ENCODE measurements around the gene CLSTN1. TPM values are rescaled to one million over a fixed set of nuclear protein-coding genes. Genes with fewer than 3 reads are reported as not detected.

The CLSTN1 gene
- polyA plus RNA-seq, 3 donors = 5.2 to 25.2 (median 5.3) TPM

DNA sequence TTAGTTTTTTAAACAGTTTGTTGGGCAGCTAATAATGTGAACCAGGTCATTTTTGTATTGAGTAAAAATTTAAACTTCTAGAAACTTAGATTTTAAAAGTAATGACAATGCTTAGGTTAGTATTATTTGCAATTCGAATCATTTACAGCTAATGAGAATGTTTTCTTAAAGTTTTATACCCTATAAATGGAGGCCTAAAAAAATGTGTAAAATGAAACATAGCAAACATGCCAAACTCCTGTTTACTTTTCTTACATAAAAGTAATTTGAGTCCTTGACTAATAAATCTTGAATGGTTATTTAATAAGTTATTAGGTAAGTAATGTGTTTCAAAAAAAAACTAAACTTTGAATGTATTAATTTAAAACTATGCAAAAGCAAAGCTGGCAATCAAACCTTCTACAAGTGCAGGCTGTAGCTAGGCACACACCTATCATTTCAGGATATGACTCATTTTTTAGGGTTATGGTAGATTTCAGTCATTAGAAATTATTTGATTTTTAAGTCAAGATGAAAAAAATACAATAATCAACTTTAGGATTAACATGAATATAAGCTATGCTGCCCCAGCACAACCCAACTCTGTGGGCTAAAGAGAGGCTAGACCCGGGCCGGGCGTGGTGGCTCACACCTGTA, 41.5 kb downstream of the CLSTN1 start:
- Mint-ChIP-seq H3K4me1 (peaks cover 9% of the 10 kb centered on the region), H3K36me3 (peaks cover 0 to 2% of the 10 kb centered on the region in 2 donors), H3K9me3 (no peaks in the 10 kb centered on the region), H3K27ac (no peak overlapping the region), H3K4me3 (no peak overlapping the region), H3K27me3 (ENCODE audit: low read depth in 3 of 3) (no peaks in the 10 kb centered on the region)
- no peak for DNase-seq
- intact Hi-C loops (cut with micrococcal nuclease) = no loop called here
- H2AFZ ChIP-seq (ENCODE audit: insufficient read depth, low read depth, low read length, poor library complexity, severe bottlenecking) = no peak overlapping the region
- no peak overlapping the region for H3K9ac ChIP-seq (ENCODE audit: insufficient read depth, low read length, poor library complexity, severe bottlenecking)
- no peak overlapping the region for H3K4me2 ChIP-seq (replicated peaks; ENCODE audit: extremely low read depth, low read length, poor library complexity, severe bottlenecking)
- H4K20me1 ChIP-seq (ENCODE audit: insufficient read depth, low read length) = peaks cover 25% of the 10 kb centered on the region
- no peak overlapping the region for H3K27ac ChIP-seq (ENCODE audit: low read depth in 1 of 2, low read length in 2 of 2)
- H3K79me2 ChIP-seq (ENCODE audit: insufficient read depth, low read length) = peaks cover 61% of the 10 kb centered on the region
- no peaks in the 10 kb centered on the region for H3K27me3 ChIP-seq (ENCODE audit: control insufficient read depth in 2 of 2, insufficient read depth in 2 of 2, low read length in 2 of 2)
- 79% methylated on average over 3 of the region's 4 CpGs for WGBS (ENCODE audit: insufficient coverage)
- no peaks in the 10 kb centered on the region for H3K9me3 ChIP-seq (replicated peaks in 1 of 2; ENCODE audit: control insufficient read depth in 1 of 2, insufficient read depth in 1 of 2, low read length in 2 of 2)
- H3K4me1 ChIP-seq (ENCODE audit: control insufficient read depth in 1 of 2, insufficient read depth in 2 of 2, low read length in 2 of 2) = peaks cover 6 to 7% of the 10 kb centered on the region in 2 donors
- H3K36me3 ChIP-seq (replicated peaks in 1 of 2; ENCODE audit: control insufficient read depth in 1 of 2, insufficient read depth in 2 of 2, low read length in 2 of 2) = no peaks in the 10 kb centered on the region
- TF ChIP-seq, protein P1, sequence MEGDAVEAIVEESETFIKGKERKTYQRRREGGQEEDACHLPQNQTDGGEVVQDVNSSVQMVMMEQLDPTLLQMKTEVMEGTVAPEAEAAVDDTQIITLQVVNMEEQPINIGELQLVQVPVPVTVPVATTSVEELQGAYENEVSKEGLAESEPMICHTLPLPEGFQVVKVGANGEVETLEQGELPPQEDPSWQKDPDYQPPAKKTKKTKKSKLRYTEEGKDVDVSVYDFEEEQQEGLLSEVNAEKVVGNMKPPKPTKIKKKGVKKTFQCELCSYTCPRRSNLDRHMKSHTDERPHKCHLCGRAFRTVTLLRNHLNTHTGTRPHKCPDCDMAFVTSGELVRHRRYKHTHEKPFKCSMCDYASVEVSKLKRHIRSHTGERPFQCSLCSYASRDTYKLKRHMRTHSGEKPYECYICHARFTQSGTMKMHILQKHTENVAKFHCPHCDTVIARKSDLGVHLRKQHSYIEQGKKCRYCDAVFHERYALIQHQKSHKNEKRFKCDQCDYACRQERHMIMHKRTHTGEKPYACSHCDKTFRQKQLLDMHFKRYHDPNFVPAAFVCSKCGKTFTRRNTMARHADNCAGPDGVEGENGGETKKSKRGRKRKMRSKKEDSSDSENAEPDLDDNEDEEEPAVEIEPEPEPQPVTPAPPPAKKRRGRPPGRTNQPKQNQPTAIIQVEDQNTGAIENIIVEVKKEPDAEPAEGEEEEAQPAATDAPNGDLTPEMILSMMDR (IDR thresholded peaks at IDR 0.05) = no peak
- no peak overlapping the region for H3K4me3 ChIP-seq (replicated peaks in 1 of 3; ENCODE audit: low read depth in 2 of 3, low read length in 3 of 3)

DNA sequence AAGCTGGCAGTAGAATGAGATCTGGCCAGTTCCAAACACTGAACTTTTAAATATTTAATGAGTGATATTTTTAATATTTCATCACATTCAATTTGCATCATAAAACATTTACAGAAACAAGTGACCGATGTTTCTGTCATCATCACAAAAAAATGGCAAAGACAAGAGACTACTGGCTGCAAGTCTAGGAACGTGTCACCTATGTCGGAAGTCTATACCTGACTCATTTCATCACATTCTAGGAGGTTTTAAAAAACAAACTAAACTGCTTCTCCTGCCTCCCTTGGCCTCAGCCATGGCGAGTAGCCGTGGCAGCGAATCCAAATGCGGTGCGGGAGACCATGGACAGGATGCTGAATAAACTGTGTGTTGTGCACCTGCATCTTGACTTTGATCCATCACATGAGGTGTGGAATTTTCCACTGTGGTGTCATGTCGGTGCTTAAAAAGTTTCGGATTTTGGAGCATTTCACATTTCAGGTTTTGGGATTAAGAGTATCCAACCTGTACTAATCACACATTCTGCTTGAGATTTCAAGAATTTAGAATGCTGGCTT, 43.1 kb downstream of the CLSTN1 start:
- TF ChIP-seq, protein P1 (IDR thresholded peaks at IDR 0.05) = no peak
- Mint-ChIP-seq H3K9me3 (no peaks in the 10 kb centered on the region), H3K36me3 (peaks cover 0 to 2% of the 10 kb centered on the region in 2 donors), H3K4me1 (peaks cover 2% of the 10 kb centered on the region), H3K27me3 (ENCODE audit: low read depth in 3 of 3) (no peaks in the 10 kb centered on the region), H3K27ac (no peak overlapping the region), H3K4me3 (no peak overlapping the region)
- intact Hi-C loops (cut with micrococcal nuclease) = no loop called here
- H3K9me3 ChIP-seq (replicated peaks in 1 of 2; ENCODE audit: control insufficient read depth in 1 of 2, insufficient read depth in 1 of 2, low read length in 2 of 2) = no peaks in the 10 kb centered on the region
- no peak overlapping the region for H2AFZ ChIP-seq (ENCODE audit: insufficient read depth, low read depth, low read length, poor library complexity, severe bottlenecking)
- 80% methylated on average over 1 of the region's 10 CpGs for WGBS (ENCODE audit: insufficient coverage)
- no peak overlapping the region for H3K4me3 ChIP-seq (replicated peaks in 1 of 3; ENCODE audit: low read depth in 2 of 3, low read length in 3 of 3)
- H3K4me1 ChIP-seq (ENCODE audit: control insufficient read depth in 1 of 2, insufficient read depth in 2 of 2, low read length in 2 of 2) = no peaks in the 10 kb centered on the region
- H4K20me1 ChIP-seq (ENCODE audit: insufficient read depth, low read length) = peaks cover 15% of the 10 kb centered on the region
- no peak overlapping the region for H3K27ac ChIP-seq (ENCODE audit: low read depth in 1 of 2, low read length in 2 of 2)
- no peak for DNase-seq
- H3K27me3 ChIP-seq (ENCODE audit: control insufficient read depth in 2 of 2, insufficient read depth in 2 of 2, low read length in 2 of 2) = no peaks in the 10 kb centered on the region
- H3K36me3 ChIP-seq (replicated peaks in 1 of 2; ENCODE audit: control insufficient read depth in 1 of 2, insufficient read depth in 2 of 2, low read length in 2 of 2) = no peaks in the 10 kb centered on the region
- no peak overlapping the region for H3K4me2 ChIP-seq (replicated peaks; ENCODE audit: extremely low read depth, low read length, poor library complexity, severe bottlenecking)
- H3K9ac ChIP-seq (ENCODE audit: insufficient read depth, low read length, poor library complexity, severe bottlenecking) = no peak overlapping the region
- peaks cover 45% of the 10 kb centered on the region for H3K79me2 ChIP-seq (ENCODE audit: insufficient read depth, low read length)

Measured in CD14-positive monocyte (primary cell).